ENCODE measurements around the gene BPIFB3. TPM values are rescaled to one million over a fixed set of nuclear protein-coding genes. Genes with fewer than 3 reads are reported as not detected.
"Not testable (repeated sequence)": the region's sequence is repeated elsewhere in the genome, so short reads cannot be mapped to it uniquely, and the experiment has no call there.

The BPIFB3 gene
- polyA plus RNA-seq, 1 donor (not counting 4 experiments of a cell fraction or from before 2014, with no cell fraction given): not detected

GRCh38 chr20:33095249-33095648, 41.5 kb downstream of the BPIFB3 start:
- DNase-seq (ENCODE audit: low read depth, low spot score): no peak
- Histone ChIP-seq H3K4me2 (ENCODE audit: control insufficient read depth, extremely low read depth, insufficient read depth, low read depth, low read length) (no peak overlapping the region), H3K4me1 (ENCODE audit: control insufficient read depth, extremely low read depth, insufficient read depth, low read length) (no peaks in the 10 kb centered on the region), H3K36me3 (ENCODE audit: control insufficient read depth in 2 of 2, extremely low read depth in 1 of 2, insufficient read depth in 2 of 2, low read length in 2 of 2) (no peaks in the 10 kb centered on the region), H3K4me3 (ENCODE audit: control insufficient read depth in 2 of 3, extremely low read depth in 1 of 3, insufficient read depth in 2 of 3, low read depth in 1 of 3, low read length in 3 of 3) (no peak overlapping the region), H3K27me3 (ENCODE audit: control insufficient read depth, extremely low read depth, insufficient read depth, low read length) (no peaks in the 10 kb centered on the region), H3K9ac (ENCODE audit: control insufficient read depth, extremely low read depth, insufficient read depth, low read length) (no peak overlapping the region), H3K9me1 (ENCODE audit: control insufficient read depth, extremely low read depth, insufficient read depth, low read length) (no peaks in the 10 kb centered on the region), H4K20me1 (ENCODE audit: control insufficient read depth, extremely low read depth, insufficient read depth, low read length) (no peaks in the 10 kb centered on the region), H3K27ac (ENCODE audit: control insufficient read depth, insufficient read depth, low read length) (no peak overlapping the region), H3K79me2 (ENCODE audit: control insufficient read depth, insufficient read depth, low read length) (no peaks in the 10 kb centered on the region), H2AFZ (ENCODE audit: control insufficient read depth, low read length) (no peak overlapping the region), H3K9me3 (ENCODE audit: control insufficient read depth, low read depth, low read length) (no peaks in the 10 kb centered on the region)
- no peak for FAIRE-seq
- dilution Hi-C loops (cut with MboI; ENCODE audit: extremely low pct_ligation_motif_present, low sequenced_read_pairs): no loop called here
- TF ChIP-seq EZH2 (IDR thresholded peaks at IDR 0.05; ENCODE audit: low read length): no peak
- TF ChIP-seq CTCF (optimal IDR thresholded peaks at IDR 0.05 in 1 of 3, IDR thresholded peaks at IDR 0.05 in 1 of 3, conservative IDR thresholded peaks at IDR 0.05 in 1 of 3; ENCODE audit: extremely low read depth in 1 of 3, insufficient read depth in 2 of 3, low read length in 3 of 3): no peak

GRCh38 chr20:33095902-33096584, 42.3 kb downstream of the BPIFB3 start:
- H3K9me3 ChIP-seq (ENCODE audit: control insufficient read depth, low read depth, low read length); H3K27me3 ChIP-seq (ENCODE audit: control insufficient read depth, extremely low read depth, insufficient read depth, low read length); H3K4me3 ChIP-seq (ENCODE audit: control insufficient read depth in 2 of 3, extremely low read depth in 1 of 3, insufficient read depth in 2 of 3, low read depth in 1 of 3, low read length in 3 of 3); H3K9ac ChIP-seq (ENCODE audit: control insufficient read depth, extremely low read depth, insufficient read depth, low read length); dilution Hi-C loops (cut with MboI; ENCODE audit: extremely low pct_ligation_motif_present, low sequenced_read_pairs); H3K27ac ChIP-seq (ENCODE audit: control insufficient read depth, insufficient read depth, low read length); H3K36me3 ChIP-seq (ENCODE audit: control insufficient read depth in 2 of 2, extremely low read depth in 1 of 2, insufficient read depth in 2 of 2, low read length in 2 of 2); FAIRE-seq; H3K79me2 ChIP-seq (ENCODE audit: control insufficient read depth, insufficient read depth, low read length); H3K9me1 ChIP-seq (ENCODE audit: control insufficient read depth, extremely low read depth, insufficient read depth, low read length); H2AFZ ChIP-seq (ENCODE audit: control insufficient read depth, low read length); DNase-seq (ENCODE audit: low read depth, low spot score); H3K4me2 ChIP-seq (ENCODE audit: control insufficient read depth, extremely low read depth, insufficient read depth, low read depth, low read length); H4K20me1 ChIP-seq (ENCODE audit: control insufficient read depth, extremely low read depth, insufficient read depth, low read length); H3K4me1 ChIP-seq (ENCODE audit: control insufficient read depth, extremely low read depth, insufficient read depth, low read length): not testable (repeated sequence)
- peak; percentile 70 to 88 (median 81) for TF ChIP-seq CTCF (optimal IDR thresholded peaks at IDR 0.05 in 1 of 3, IDR thresholded peaks at IDR 0.05 in 1 of 3, conservative IDR thresholded peaks at IDR 0.05 in 1 of 3; ENCODE audit: extremely low read depth in 1 of 3, insufficient read depth in 2 of 3, low read length in 3 of 3)
